ENCODE data around the gene KCNK3. TPM values are rescaled to one million over a fixed set of nuclear protein-coding genes. Genes with fewer than 3 reads are reported as not detected.

KCNK3 gene
- total RNA-seq, 4 donors from 2014 or later = 2.1 to 13.0 (median 7.9) TPM

DNA sequence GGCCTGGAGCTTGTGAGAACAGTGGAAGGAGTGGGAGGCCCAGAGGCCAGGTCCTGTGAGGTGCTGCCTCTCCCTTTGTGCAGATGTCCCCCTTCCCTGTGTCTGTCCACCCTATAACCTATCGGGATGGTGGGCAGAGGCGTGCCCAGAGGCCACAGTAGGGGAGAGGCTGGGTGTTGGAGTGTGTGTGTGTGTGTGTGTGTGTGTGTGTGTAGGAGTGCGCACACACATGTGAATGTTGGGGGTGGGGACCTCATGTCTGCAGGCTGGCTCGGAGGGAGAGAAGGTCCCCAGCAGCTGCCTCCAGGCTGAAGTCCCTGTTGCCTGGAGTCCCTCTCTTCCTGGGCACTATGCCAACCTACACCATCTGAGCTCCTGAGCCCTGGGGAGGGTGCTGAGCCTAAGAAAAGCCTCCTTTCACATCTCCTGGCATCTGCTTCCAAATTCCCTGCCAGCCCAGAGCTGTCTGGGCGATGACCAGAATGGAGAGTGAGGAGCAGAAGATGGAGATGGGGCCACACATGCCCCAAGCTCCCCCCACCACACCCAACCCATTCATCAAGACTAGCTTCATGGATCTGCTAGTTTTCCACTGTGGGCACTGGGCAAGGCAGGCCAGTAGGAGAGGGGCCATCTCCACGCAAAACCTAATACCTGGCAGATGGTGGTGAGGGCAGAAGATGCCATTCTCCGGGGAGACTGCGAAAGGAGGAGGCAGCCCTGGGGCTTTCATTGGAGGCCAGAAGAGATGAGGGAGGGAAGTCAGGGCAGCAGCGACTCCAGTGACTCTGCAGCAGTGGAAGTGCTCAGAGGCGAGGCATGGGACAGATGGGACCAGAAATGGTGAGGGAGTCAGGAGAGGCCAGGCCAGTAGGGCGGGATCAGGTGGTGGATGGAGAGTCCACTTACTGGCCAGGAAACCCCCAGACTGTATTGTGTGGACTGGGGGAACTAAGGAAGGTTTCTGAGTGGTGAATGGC, 20.3 kb downstream of the KCNK3 start:
- peaks cover 30 to 73% (median 60%) of the 10 kb centered on the region in 4 donors for H3K4me1 ChIP-seq
- H3K27me3 ChIP-seq = no peaks in the 10 kb centered on the region
- H3K36me3 ChIP-seq = no peaks in the 10 kb centered on the region
- TF ChIP-seq, protein P1, sequence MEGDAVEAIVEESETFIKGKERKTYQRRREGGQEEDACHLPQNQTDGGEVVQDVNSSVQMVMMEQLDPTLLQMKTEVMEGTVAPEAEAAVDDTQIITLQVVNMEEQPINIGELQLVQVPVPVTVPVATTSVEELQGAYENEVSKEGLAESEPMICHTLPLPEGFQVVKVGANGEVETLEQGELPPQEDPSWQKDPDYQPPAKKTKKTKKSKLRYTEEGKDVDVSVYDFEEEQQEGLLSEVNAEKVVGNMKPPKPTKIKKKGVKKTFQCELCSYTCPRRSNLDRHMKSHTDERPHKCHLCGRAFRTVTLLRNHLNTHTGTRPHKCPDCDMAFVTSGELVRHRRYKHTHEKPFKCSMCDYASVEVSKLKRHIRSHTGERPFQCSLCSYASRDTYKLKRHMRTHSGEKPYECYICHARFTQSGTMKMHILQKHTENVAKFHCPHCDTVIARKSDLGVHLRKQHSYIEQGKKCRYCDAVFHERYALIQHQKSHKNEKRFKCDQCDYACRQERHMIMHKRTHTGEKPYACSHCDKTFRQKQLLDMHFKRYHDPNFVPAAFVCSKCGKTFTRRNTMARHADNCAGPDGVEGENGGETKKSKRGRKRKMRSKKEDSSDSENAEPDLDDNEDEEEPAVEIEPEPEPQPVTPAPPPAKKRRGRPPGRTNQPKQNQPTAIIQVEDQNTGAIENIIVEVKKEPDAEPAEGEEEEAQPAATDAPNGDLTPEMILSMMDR (IDR thresholded peaks at IDR 0.05) = no peak
- H3K4me3 ChIP-seq = no peak overlapping the region
- no peak for DNase-seq (ENCODE audit: extremely low spot score)
- no peaks in the 10 kb centered on the region for H3K9me3 ChIP-seq
- H3K27ac ChIP-seq (replicated peaks in 1 of 4) = peak overlapping the region; percentile 61 to 80 (median 70)
- WGBS = 68% methylated on average over 10 of the region's 11 CpGs
- intact Hi-C loops (cut with DNase I) = no loop called here

DNA sequence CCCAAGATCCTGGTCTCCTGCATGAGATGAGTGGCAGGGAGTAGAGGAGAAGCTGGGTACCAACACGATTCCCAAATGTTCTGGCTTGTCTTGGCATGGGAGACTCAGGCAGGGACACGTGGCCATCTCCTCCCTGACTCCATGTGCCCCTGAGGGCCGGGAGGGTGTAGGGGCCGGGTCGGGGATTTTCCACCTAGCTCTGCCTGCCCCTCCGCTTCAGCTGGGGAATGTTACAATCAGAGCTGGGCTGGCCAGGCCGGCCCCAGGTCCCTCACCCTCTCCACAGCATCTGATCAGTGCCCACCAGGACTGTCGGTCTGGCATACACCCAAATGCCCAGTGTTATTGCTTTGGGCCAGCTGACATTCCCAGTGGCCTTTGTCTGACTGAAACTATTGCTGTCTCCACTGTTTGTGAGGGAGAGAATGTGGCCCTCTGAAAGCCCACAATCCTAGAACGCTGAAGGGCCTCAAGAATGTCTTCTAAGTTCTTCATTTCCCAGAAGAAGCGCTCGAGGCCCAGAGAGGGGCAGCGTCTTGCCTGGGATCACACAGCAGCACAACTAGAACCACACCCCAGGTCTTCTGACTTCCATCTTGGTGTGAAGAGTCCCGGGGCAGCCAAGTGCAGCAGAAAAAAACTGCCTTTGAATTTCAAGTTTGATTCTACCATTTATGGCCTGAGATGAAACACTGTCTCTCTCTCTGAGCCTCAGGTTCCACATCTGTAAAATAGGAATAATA, 23.2 kb downstream of the KCNK3 start:
- H3K27ac ChIP-seq (replicated peaks in 1 of 4) = peak overlapping the region in 3 of 4 donors; percentile 3 to 78 (median 41)
- H3K4me1 ChIP-seq = peaks cover 46 to 81% (median 65%) of the 10 kb centered on the region in 4 donors
- WGBS = 74% methylated on average over 8 of the region's 13 CpGs
- no peaks in the 10 kb centered on the region for H3K9me3 ChIP-seq
- no peak overlapping the region for H3K4me3 ChIP-seq
- no peaks in the 10 kb centered on the region for H3K27me3 ChIP-seq
- H3K36me3 ChIP-seq = no peaks in the 10 kb centered on the region
- intact Hi-C loops (cut with DNase I) = no loop called here
- TF ChIP-seq POLR2A (IDR thresholded peaks at IDR 0.05; ENCODE audit: low read depth) (no peak), POLR2AphosphoS5 (IDR thresholded peaks at IDR 0.05) (no peak), EP300 (IDR thresholded peaks at IDR 0.05) (no peak)
- TF ChIP-seq, protein P1 (IDR thresholded peaks at IDR 0.05) = no peak
- no peak for DNase-seq (ENCODE audit: extremely low spot score)

DNA sequence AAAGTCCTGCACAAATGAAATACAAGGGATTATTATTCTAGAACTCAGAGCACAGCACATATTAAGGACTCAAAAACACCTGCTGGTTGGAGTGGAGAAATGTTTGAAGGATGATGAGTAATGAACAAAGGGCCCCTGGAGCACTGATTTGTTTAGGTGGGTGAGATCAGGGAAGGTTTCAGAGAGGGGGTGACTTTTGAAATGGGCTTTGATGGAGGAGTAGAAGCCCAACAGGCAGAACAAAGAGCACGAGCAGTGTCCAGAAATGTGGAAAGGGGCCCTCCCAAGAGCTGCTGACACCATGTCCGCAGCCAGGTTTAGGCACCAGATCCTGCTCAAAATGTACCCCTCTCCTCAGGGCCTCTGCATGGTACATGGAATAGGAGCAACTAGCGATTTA, 23.8 kb downstream of the KCNK3 start:
- TF ChIP-seq, protein P1 (IDR thresholded peaks at IDR 0.05) = no peak
- no peak for TF ChIP-seq EP300 (IDR thresholded peaks at IDR 0.05)
- no peak for TF ChIP-seq POLR2AphosphoS5 (IDR thresholded peaks at IDR 0.05)
- no peak for TF ChIP-seq POLR2A (IDR thresholded peaks at IDR 0.05; ENCODE audit: low read depth)
- no peak for DNase-seq (ENCODE audit: extremely low spot score)
- intact Hi-C loops (cut with DNase I) = no loop called here
- 98% methylated on average over 3 of the region's 3 CpGs for WGBS
- Histone ChIP-seq H3K4me1 (peaks cover 46 to 81% (median 65%) of the 10 kb centered on the region in 4 donors), H3K4me3 (no peak overlapping the region), H3K27me3 (no peaks in the 10 kb centered on the region), H3K27ac (replicated peaks in 1 of 4) (no peak overlapping the region), H3K36me3 (no peaks in the 10 kb centered on the region), H3K9me3 (no peaks in the 10 kb centered on the region)

DNA sequence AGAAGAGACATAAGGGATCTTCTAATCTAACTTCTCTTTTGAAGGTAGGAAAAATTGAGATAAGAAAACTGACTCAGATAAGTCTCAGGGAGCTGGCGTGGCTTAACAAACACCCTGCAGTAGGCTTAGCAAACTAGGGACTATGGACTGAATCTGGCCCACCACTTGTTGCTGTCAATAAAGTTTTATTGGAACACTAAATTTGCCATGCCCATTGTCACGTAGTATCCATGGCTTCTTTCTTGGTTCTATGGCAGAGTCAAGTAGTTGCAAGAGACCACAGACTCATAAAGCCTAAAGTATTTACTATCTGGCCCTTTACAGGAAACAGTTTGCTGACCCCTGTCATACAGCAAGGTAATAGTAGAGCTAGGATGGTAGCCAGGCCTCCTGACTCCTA, 24.2 kb downstream of the KCNK3 start:
- H3K9me3 ChIP-seq = no peaks in the 10 kb centered on the region
- peaks cover 45 to 81% (median 65%) of the 10 kb centered on the region in 4 donors for H3K4me1 ChIP-seq

More for the DNA sequence above, 24.2 kb downstream of the KCNK3 start:
- intact Hi-C loops (cut with DNase I) = no loop called here
- 91% methylated on average over 2 of the region's 2 CpGs for WGBS
- DNase-seq (ENCODE audit: extremely low spot score) = no peak
- H3K27ac ChIP-seq (replicated peaks in 1 of 4) = peak overlapping the region in 1 of 4 donors; percentile 16
- no peak overlapping the region for H3K4me3 ChIP-seq
- TF ChIP-seq POLR2A (IDR thresholded peaks at IDR 0.05; ENCODE audit: low read depth) (no peak), POLR2AphosphoS5 (IDR thresholded peaks at IDR 0.05) (no peak), EP300 (IDR thresholded peaks at IDR 0.05) (no peak)
- TF ChIP-seq, protein P1 (IDR thresholded peaks at IDR 0.05) = no peak
- H3K27me3 ChIP-seq = no peaks in the 10 kb centered on the region
- H3K36me3 ChIP-seq = no peaks in the 10 kb centered on the region
